Measurements from ENCODE around the gene EEF1G.
A peak's percentile ranks its signal among the peaks of the same experiment; 100 is the strongest.

Gene EEF1G

GRCh38 chr11:62545437-62546243, 28.1 kb downstream of the EEF1G start (continued):
- TF ChIP-seq WT1 (tag by site-specific recombination; IDR thresholded peaks at IDR 0.05), result peak; percentile 95
- TF ChIP-seq PRDM1 (tag by site-specific recombination; IDR thresholded peaks at IDR 0.05), result no peak
- no peak for TF ChIP-seq ZNF707 (tag by site-specific recombination; IDR thresholded peaks at IDR 0.05)
- TF ChIP-seq ZNF560 (tag by site-specific recombination; IDR thresholded peaks at IDR 0.05; ENCODE audit: borderline replicate concordance), result no peak
- no peak for TF ChIP-seq ZBTB49 (tag by site-specific recombination; IDR thresholded peaks at IDR 0.05; ENCODE audit: low read depth)
- TF ChIP-seq ZBTB44 (tag by site-specific recombination; IDR thresholded peaks at IDR 0.05), result 0 out of 2 replicates have a peak, but pooled peaks have one; percentile 47
- no peak for TF ChIP-seq ZNF626 (tag by site-specific recombination; IDR thresholded peaks at IDR 0.05)
- peak; percentile 59; the same call in 1 of the 2 replicates for TF ChIP-seq ZNF629 (tag by site-specific recombination; IDR thresholded peaks at IDR 0.05)
- no peak for TF ChIP-seq ZNF146 (tag by site-specific recombination; IDR thresholded peaks at IDR 0.05)
- no peak for TF ChIP-seq ZNF394 (tag by site-specific recombination; IDR thresholded peaks at IDR 0.05; ENCODE audit: borderline replicate concordance)
- TF ChIP-seq ZNF354C (tag by site-specific recombination; IDR thresholded peaks at IDR 0.05; ENCODE audit: borderline replicate concordance, low read depth), result no peak
- no peak for TF ChIP-seq ZNF114 (tag by site-specific recombination; IDR thresholded peaks at IDR 0.05)
- peak; percentile 73 for TF ChIP-seq ZNF449 (tag by site-specific recombination; IDR thresholded peaks at IDR 0.05)
- no peak for TF ChIP-seq ZNF701 (tag by site-specific recombination; IDR thresholded peaks at IDR 0.05)
- TF ChIP-seq ZNF513 (tag by site-specific recombination; IDR thresholded peaks at IDR 0.05), result no peak
- TF ChIP-seq YY1 (tag by site-specific recombination; IDR thresholded peaks at IDR 0.05), result no peak
- TF ChIP-seq PRDM4 (tag by site-specific recombination; IDR thresholded peaks at IDR 0.05), result peak; percentile 16; the same call in 1 of the 2 replicates
- TF ChIP-seq ZNF202 (tag by site-specific recombination; IDR thresholded peaks at IDR 0.05; ENCODE audit: borderline replicate concordance), result no peak
- TF ChIP-seq ZFP3 (tag by site-specific recombination; IDR thresholded peaks at IDR 0.05; ENCODE audit: low read depth), result no peak
- TF ChIP-seq GLIS2 (tag by site-specific recombination; IDR thresholded peaks at IDR 0.05), result peak; percentile 97
- TF ChIP-seq SCRT2 (tag by site-specific recombination; IDR thresholded peaks at IDR 0.05), result peak; percentile 95
- TF ChIP-seq ZXDB (tag by site-specific recombination; IDR thresholded peaks at IDR 0.05), result peak; percentile 64
- TF ChIP-seq ZNF23 (tag by site-specific recombination; IDR thresholded peaks at IDR 0.05; ENCODE audit: borderline replicate concordance), result no peak
- peak; percentile 82 for TF ChIP-seq IKZF3 (tag by site-specific recombination; IDR thresholded peaks at IDR 0.05)
- TF ChIP-seq BCL11A (tag by site-specific recombination; IDR thresholded peaks at IDR 0.05; ENCODE audit: low read depth), result peak; percentile 11; the same call in 1 of the 2 replicates
- no peak for TF ChIP-seq ZNF133 (tag by site-specific recombination; IDR thresholded peaks at IDR 0.05)
- TF ChIP-seq CTCF (tag by site-specific recombination; IDR thresholded peaks at IDR 0.05), result peak; percentile 66
